SK-N-SH (cell line): Measurements from ENCODE around the gene ANO9. TPM values are rescaled to one million over a fixed set of nuclear protein-coding genes. Genes with fewer than 3 reads are reported as not detected.

ENCODE experiments used
- CTCF ChIA-PET: fragments of 300-600, 350-600 bp; formaldehyde crosslinking; extraction: SDS; loops from one replicate; lab custom pipeline; 2021; lab: Yijun Ruan, JAX
- POLR2A ChIA-PET: fragments of 350-600 bp; sonication (Branson Sonifier 250); formaldehyde crosslinking; extraction: SDS; loops from one replicate; lab custom pipeline; 2020; ENCODE audit warnings: antibody characterized with exemption, inconsistent platforms; lab: Yijun Ruan, JAX
- DNase-seq: peaks from one replicate; pipeline ENCODE4 v3.0.0; 2012
- H2AFZ ChIP-seq: fragments of 200-600 bp; sonication (generic); 2 replicates; pipeline ENCODE4 v1.8.1; 2016; ENCODE audit warnings: antibody characterized with exemption, mild to moderate bottlenecking, low read depth
- H3F3A ChIP-seq: fragments of 200-600 bp; sonication (generic); replicated peaks from 2 replicates; pipeline ENCODE3; 2016; ENCODE audit warnings: antibody characterized with exemption, mild to moderate bottlenecking; ENCODE audit not compliant: insufficient read depth
- H3K27ac ChIP-seq, 2 experiments: fragments of 200-500 bp in 1 of 2; fragments of 200-600 bp in 1 of 2; sonication (Bioruptor generic) in 1 of 2; sonication (generic), shearing (Covaris generic) in 1 of 2; 2 replicates each; pipeline versions ENCODE4 v1.5.1 to v1.6.1; 2014 to 2016; ENCODE audit warnings: low read depth in 2 of 2, inconsistent platforms in 1 of 2, low read length in 1 of 2, mild to moderate bottlenecking in 1 of 2, mixed read lengths in 1 of 2
- H3K27me3 ChIP-seq: fragments of 200-600 bp; sonication (generic), shearing (Covaris generic); 2 replicates; pipeline ENCODE4 v1.6.1; 2016; ENCODE audit warnings: mixed run types; ENCODE audit not compliant: insufficient read depth
- H3K36me3 ChIP-seq, 2 experiments: fragments of 200-500 bp in 1 of 2; fragments of 200-600 bp in 1 of 2; sonication (Bioruptor generic) in 1 of 2; sonication (generic) in 1 of 2; replicated peaks in 1 of 2; 2 replicates each; pipeline versions ENCODE3 to v1.5.1; 2014 to 2016; ENCODE audit warnings: low read length in 1 of 2, mild to moderate bottlenecking in 1 of 2; ENCODE audit not compliant: insufficient read depth in 2 of 2, control insufficient read depth in 1 of 2
- H3K4me1 ChIP-seq, 2 experiments: fragments of 200-500 bp in 1 of 2; fragments of 200-600 bp in 1 of 2; sonication (Bioruptor generic) in 1 of 2; sonication (generic), shearing (Covaris generic) in 1 of 2; 2 replicates each; pipeline versions ENCODE4 v1.5.1 to v1.6.1; 2014 to 2016; ENCODE audit warnings: low read depth in 1 of 2, low read length in 1 of 2, mixed run types in 1 of 2; ENCODE audit not compliant: insufficient read depth in 2 of 2, control insufficient read depth in 1 of 2
- H3K4me2 ChIP-seq: fragments of 200-600 bp; sonication (generic), shearing (Covaris generic); 2 replicates; pipeline ENCODE4 v1.6.1; 2017; ENCODE audit warnings: mixed run types
- H3K4me3 ChIP-seq, 2 experiments: fragments of 200-500 bp in 1 of 2; fragments of 200-600 bp in 1 of 2; sonication (Bioruptor generic) in 1 of 2; sonication (generic), shearing (Covaris generic) in 1 of 2; 2 replicates each; pipeline versions ENCODE4 v1.5.1 to v1.8.1; 2014 to 2016; ENCODE audit warnings: low read depth in 2 of 2, inconsistent platforms in 1 of 2, low read length in 1 of 2, mild to moderate bottlenecking in 1 of 2, mixed read lengths in 1 of 2, moderate library complexity in 1 of 2
- H3K79me2 ChIP-seq: fragments of 200-600 bp; sonication (generic); 2 replicates; pipeline ENCODE4 v1.8.1; 2017; ENCODE audit warnings: mild to moderate bottlenecking; ENCODE audit not compliant: insufficient read depth
- H3K9ac ChIP-seq: fragments of 200-600 bp; sonication (generic); 2 replicates; pipeline ENCODE4 v1.6.1; 2017; ENCODE audit warnings: mixed run types
- H3K9me2 ChIP-seq: fragments of 200-600 bp; sonication (generic); 2 replicates; pipeline ENCODE4 v1.6.1; 2017; ENCODE audit warnings: mixed run types
- H3K9me3 ChIP-seq: fragments of 200-600 bp; sonication (generic); 2 replicates; pipeline ENCODE4 v1.6.1; 2017; ENCODE audit warnings: mixed run types, mild to moderate bottlenecking, moderate library complexity
- H4K20me1 ChIP-seq: fragments of 200-600 bp; sonication (generic); 2 replicates; pipeline ENCODE4 v1.6.1; 2017; ENCODE audit warnings: mild to moderate bottlenecking, mixed run types; ENCODE audit not compliant: insufficient read depth
- ELF1 ChIP-seq: IDR thresholded peaks from 2 replicates; pipeline ENCODE4 v1.4.0; 2012
- MAX ChIP-seq: IDR thresholded peaks from 2 replicates; pipeline ENCODE4 v1.4.0; 2012; ENCODE audit warnings: low read depth
- REST ChIP-seq: IDR thresholded peaks from 2 replicates; pipeline ENCODE4 v1.6.1; 2012; ENCODE audit warnings: mild to moderate bottlenecking, low read depth, low read length, moderate library complexity
- SIN3A ChIP-seq: IDR thresholded peaks from 2 replicates; pipeline ENCODE4 v1.6.1; 2012; ENCODE audit warnings: low read depth, mild to moderate bottlenecking, low read length, moderate library complexity, borderline replicate concordance
- YY1 ChIP-seq: IDR thresholded peaks from 2 replicates; pipeline ENCODE4 v1.4.0; 2012; ENCODE audit warnings: low read depth, mild to moderate bottlenecking
- WGBS: methylation state at CpG from one replicate; pipeline ENCODE4 v1.1.6; 2017; ENCODE audit warnings: low lambda C conversion rate; 5-methylcytosine and 5-hydroxymethylcytosine counted together
- polyA plus RNA-seq, 3 experiments: library from polyadenylated mRNA; depleted of rRNA; stranded (reverse); fragments of >200 nt; gene quantifications; 2 replicates each; pipeline ENCODE4 v1.2.3, GENCODE V29; 2012

ANO9 gene
- polyA plus RNA-seq, 1 of the 3 experiments (the other 2 are of a cell fraction): 0.12 TPM

- no peak within 1 kb of the TSS for H2AFZ ChIP-seq
- 1% methylated on average over 28 of the region's 118 CpGs for WGBS
Measured at GRCh38 chr11:369336-370018, 72.3 kb downstream of the ANO9 start, which contains the start of gene B4GALNT4. Gene B4GALNT4, plus strand, starts transcription at chr11:369499. Its CDS starts 305 bp downstream, at chr11:369804.

GRCh38 chr11:368414-369335, 73.1 kb downstream of the ANO9 start:
- no peaks in the 10 kb centered on the region for H3K27me3 ChIP-seq
- peak overlapping the region in 1 of 2 experiments; percentile 39; a peak in 1 of 4 replicates for H3K27ac ChIP-seq
- H2AFZ ChIP-seq: no peak overlapping the region
- no peaks in the 10 kb centered on the region for H3K9me2 ChIP-seq
- H3K4me3 ChIP-seq: peak overlapping the region; percentile 41 to 63; a peak in 3 of 4 replicates
- ChIA-PET CTCF (interaction anchor here (0.9 to 2.7 kb wide), 8 partner anchors 9 to 118 kb away, joined by 3 to 12 read pairs (median 6); no protein-coding TSS in a partner anchor), POLR2A (no interaction called here)
- no peaks in the 10 kb centered on the region for H3K9me3 ChIP-seq
- WGBS: 4% methylated on average over 31 of the region's 61 CpGs
- H3K36me3 ChIP-seq: peaks cover 0 to 8% of the 10 kb centered on the region in 2 experiments
- peak; percentile 67 for DNase-seq
- H3K9ac ChIP-seq: no peak overlapping the region
- peaks cover 0 to 27% of the 10 kb centered on the region in 2 experiments; a peak in 1 of 4 replicates for H3K4me1 ChIP-seq
- H3K79me2 ChIP-seq: no peaks in the 10 kb centered on the region
- no peaks in the 10 kb centered on the region for H4K20me1 ChIP-seq
- H3F3A ChIP-seq: peaks cover 6% of the 10 kb centered on the region
- peak overlapping the region; percentile 67 for H3K4me2 ChIP-seq
- TF ChIP-seq REST: peak; percentile 80; the same call in 1 of the 2 replicates
- no peak for TF ChIP-seq SIN3A

More at GRCh38 chr11:369336-370018, 72.3 kb downstream of the ANO9 start, which contains the start of gene B4GALNT4:
- H3F3A ChIP-seq: peaks cover 6% of the 10 kb centered on the region
- H3K4me1 ChIP-seq: peaks cover 0 to 23% of the 10 kb centered on the region in 2 experiments; a peak in 1 of 4 replicates
- peak within 1 kb of the TSS; percentile 63 to 65 for H3K4me3 ChIP-seq
- no peaks in the 10 kb centered on the region for H3K27me3 ChIP-seq
- H3K36me3 ChIP-seq: peaks cover 0 to 10% of the 10 kb centered on the region in 2 experiments
- H3K9me3 ChIP-seq: no peaks in the 10 kb centered on the region
- H3K27ac ChIP-seq: peak within 1 kb of the TSS in 1 of 2 experiments; percentile 69; a peak in 2 of 4 replicates
- TF ChIP-seq YY1: no peak
- no peak for TF ChIP-seq ELF1
- TF ChIP-seq MAX: no peak
- CTCF ChIA-PET: interaction anchor here (1.0 to 1.7 kb wide), 4 partner anchors 10 to 75 kb away, joined by 3 to 8 read pairs (median 6); no protein-coding TSS in a partner anchor
- no peaks in the 10 kb centered on the region for H3K9me2 ChIP-seq
- peak; percentile 99 for DNase-seq
- no peaks in the 10 kb centered on the region for H4K20me1 ChIP-seq
- peak within 1 kb of the TSS; percentile 64 for H3K9ac ChIP-seq
- peak within 1 kb of the TSS; percentile 94 for H3K4me2 ChIP-seq
- POLR2A ChIA-PET: no interaction called here
- H3K79me2 ChIP-seq: no peaks in the 10 kb centered on the region
